IPS DF 4.7 (cell line): ENCODE measurements around the gene EGFL8.

Source experiments
- DNase-seq: peaks from one replicate; pipeline ENCODE4 v3.0.0-alpha.2; 2013; ENCODE audit warnings: low spot score; ENCODE audit errors: extremely low read depth

Gene EGFL8

GRCh38 chr6:32146687-32147086 is 17.7 kb upstream of the EGFL8 start:
- no peak for DNase-seq

DNA sequence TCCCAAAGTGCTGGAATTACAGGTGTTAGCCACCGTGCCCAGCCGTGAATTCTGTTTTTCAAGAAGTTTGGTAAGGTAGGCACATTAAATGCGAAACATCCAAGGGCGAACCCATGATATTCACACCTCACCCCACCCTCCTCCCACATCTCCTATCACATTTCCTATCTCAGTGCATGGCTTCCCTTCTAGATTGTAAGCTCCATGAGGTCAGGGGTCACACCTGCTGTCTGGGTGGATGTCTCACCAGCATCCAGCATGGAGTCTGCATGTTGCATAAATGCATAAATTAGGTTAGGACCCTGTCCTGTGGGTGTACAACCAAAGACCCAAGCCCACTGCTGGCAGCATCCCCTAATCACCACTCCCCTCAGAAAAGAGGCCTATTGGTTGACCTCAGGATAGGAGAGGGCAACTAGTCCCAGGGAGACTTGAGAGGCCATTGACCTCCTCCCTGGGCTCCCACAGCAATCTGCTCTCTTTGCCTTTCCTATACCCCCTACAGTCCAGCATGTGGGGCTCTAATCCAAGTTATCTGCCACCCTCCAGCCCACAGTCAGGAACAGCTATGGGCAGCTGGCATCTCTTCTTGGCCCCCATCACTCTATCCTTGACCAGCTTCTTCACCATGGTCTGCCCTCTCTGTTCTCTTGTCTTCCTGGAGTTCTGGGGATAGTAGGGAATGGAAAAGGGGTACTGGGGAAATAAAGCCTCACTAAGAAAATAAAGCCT is 16.8 kb upstream of the EGFL8 start:
- no peak for DNase-seq

- no peak for DNase-seq
Measured at GRCh38 chr6:32148289-32149091, 15.9 kb upstream of the EGFL8 start.

DNA sequence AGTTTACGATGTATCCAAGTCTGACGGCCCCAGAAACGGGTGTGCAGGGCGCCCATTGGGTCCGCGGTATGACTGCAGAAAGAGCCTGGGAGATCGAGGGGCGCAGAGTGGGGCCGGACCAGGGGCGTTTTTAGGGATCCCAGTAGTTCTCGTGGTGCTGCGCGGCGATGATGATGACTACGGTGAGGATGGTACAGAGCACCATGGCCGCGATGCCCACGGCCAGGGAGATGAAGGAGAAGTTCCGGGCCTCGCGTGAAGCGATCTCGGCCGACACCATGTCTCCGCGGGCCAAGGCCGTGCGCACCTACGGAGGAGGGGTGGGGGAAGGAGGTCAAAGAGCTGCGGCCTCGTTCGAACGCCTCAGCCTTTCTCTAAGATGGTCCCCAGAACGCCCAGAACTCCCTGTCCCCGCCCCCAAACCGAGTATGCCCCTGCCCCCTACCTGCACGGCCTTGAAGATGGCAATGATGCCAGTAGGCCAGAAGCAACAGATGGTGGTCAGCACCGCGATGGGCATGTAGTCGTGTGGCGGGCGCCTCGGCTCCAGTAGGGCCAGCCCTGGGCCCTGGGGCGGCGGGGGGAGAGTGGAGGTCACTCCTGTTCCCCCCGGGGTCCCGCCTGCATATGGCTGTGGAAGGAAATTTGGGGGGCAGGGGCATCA is 15.2 kb upstream of the EGFL8 start:
- DNase-seq: no peak

- no peak for DNase-seq
Measured at GRCh38 chr6:32149932-32150870, 14.2 kb upstream of the EGFL8 start.

- no peak for DNase-seq
Measured at GRCh38 chr6:32151181-32151862, 13.1 kb upstream of the EGFL8 start.

DNA sequence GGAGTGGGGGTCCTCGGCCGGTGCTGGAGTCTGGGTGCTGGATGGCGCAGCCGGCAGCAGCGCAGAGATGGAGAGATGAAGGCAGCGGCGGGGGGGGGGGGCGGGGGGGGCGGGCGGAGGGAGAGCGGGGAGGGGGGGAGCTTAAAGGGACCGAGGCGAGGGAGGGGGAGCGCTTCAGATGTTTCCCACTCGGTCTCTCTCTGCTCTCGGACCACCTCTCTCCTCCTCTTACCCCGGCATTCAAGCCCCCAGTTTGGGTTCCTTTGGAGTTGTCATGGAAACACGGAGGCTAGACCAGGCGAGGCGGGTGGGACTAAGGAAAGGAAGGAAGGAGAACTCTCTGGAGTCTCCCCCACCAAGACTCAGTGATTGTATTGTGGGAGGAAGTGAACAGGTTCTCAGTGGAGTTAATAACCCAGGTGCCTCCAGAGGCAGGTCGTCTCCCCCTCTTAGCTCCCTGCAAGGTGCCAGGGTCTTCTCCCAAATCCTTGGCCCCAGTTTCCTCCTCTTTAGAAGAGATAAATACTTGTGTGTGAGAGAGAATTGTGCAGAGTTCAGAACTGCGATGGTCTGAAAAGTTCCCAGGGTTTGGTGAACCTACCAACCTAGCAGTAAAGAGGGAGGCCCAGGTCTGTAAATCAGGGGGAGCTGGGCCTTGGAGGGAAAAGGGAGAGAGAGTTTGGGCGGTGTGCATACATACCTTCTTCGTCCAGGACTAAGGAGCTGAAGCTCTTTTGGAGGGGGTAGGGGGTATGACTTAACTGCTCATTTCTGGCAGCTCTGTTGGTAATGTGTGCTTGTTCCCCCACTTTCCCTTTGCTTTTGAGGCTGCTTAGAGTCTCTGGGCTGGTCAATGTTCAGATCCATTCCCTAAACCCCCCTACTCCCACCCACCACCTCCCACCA is 12.3 kb upstream of the EGFL8 start, which contains the start of gene PRRT1:
Gene PRRT1, minus strand, starts transcription at position 77 of the 906 bp plus-strand sequence. CDS start 112 bp downstream, outside the sequence.
- no peak for DNase-seq

- no peak for DNase-seq
Measured at GRCh38 chr6:32152769-32153563, 11.4 kb upstream of the EGFL8 start.

- DNase-seq: no peak
Measured at GRCh38 chr6:32153564-32154513, 10.6 kb upstream of the EGFL8 start, which contains the start of gene PPT2. Gene PPT2 (plus strand): TSS chr6:32154141. CDS start chr6:32154595, 454 bp downstream.

- DNase-seq: no peak
Measured at GRCh38 chr6:32154514-32155161, 9.8 kb upstream of the EGFL8 start.

GRCh38 chr6:32156891-32157290 is 7.5 kb upstream of the EGFL8 start:
- no peak for DNase-seq

GRCh38 chr6:32158052-32158451 is 6.3 kb upstream of the EGFL8 start:
- no peak for DNase-seq

DNA sequence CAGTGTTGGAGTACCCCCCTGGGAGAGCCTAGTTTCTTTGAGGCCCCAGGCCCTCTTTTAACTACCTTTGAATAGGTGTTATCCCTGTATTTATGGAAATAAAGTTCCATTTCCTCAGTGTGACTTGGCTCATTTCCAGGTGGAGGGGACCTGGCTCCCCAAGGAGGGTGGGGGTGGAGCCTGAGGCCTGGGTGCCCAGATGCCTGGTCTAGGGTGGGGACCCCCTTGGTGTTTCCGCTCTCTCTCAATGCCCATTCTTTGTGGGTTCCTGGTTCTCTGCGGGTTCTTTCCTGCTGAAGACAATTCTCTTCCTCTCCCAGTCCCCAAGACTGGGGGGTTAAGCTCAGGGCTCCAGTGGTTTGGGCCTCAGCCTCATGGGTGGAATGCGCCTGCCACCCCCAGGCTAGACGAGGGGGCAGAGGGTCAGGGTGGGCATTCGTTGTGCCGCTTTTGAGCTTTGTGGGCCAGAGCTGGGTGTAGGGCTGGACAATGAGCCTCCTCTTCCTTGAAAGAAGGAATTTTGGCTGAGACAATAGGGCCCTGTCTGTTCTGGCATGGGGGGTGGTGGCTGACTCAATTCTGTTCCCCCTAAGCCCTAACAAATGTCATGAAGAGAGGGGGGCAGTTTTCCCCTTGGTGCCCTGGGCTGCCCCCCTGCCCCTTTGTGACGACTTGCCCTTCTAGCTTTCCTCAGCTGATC is 686 bp upstream of the EGFL8 start:
- no peak for DNase-seq

GRCh38 chr6:32166411-32167061 is 2.1 kb downstream of the EGFL8 start:
- no peak for DNase-seq

- no peak for DNase-seq
Measured at GRCh38 chr6:32167154-32167760, 2.9 kb downstream of the EGFL8 start.
